Kidney epithelial cell (primary cell): Measurements from ENCODE around the gene CFAP92. TPM values are rescaled to one million over a fixed set of nuclear protein-coding genes. Genes with fewer than 3 reads are reported as not detected.

Experiments used
- DNase-seq: peaks from one replicate; pipeline ENCODE4 v3.0.0-alpha.2; 2010; ENCODE audit warnings: low read depth
- H3K27me3 ChIP-seq: 2 replicates; pipeline ENCODE4 v1.6.0; 2011; ENCODE audit warnings: low read length; ENCODE audit not compliant: control insufficient read depth, insufficient read depth
- H3K36me3 ChIP-seq: 2 replicates; pipeline ENCODE4 v1.5.1; 2011; ENCODE audit warnings: low read length; ENCODE audit not compliant: control insufficient read depth, insufficient read depth
- H3K4me3 ChIP-seq: 2 replicates; pipeline ENCODE4 v1.5.1; 2011; ENCODE audit warnings: low read depth, mild to moderate bottlenecking, control low read depth, low read length
- CTCF ChIP-seq: IDR thresholded peaks from 2 replicates; pipeline ENCODE4 v1.5.1; 2011; ENCODE audit warnings: mild to moderate bottlenecking, moderate library complexity, low read length, control low read depth, inconsistent platforms; ENCODE audit not compliant: insufficient read depth, poor library complexity, severe bottlenecking
- total RNA-seq: library from RNA; depleted of rRNA; stranded (reverse); fragments of >200 nt; gene quantifications from 2 replicates; pipeline ENCODE4 v1.2.3, GENCODE V29; 2015

CFAP92 gene
- total RNA-seq, 1 donor from 2014 or later, result 0.50 TPM

DNA sequence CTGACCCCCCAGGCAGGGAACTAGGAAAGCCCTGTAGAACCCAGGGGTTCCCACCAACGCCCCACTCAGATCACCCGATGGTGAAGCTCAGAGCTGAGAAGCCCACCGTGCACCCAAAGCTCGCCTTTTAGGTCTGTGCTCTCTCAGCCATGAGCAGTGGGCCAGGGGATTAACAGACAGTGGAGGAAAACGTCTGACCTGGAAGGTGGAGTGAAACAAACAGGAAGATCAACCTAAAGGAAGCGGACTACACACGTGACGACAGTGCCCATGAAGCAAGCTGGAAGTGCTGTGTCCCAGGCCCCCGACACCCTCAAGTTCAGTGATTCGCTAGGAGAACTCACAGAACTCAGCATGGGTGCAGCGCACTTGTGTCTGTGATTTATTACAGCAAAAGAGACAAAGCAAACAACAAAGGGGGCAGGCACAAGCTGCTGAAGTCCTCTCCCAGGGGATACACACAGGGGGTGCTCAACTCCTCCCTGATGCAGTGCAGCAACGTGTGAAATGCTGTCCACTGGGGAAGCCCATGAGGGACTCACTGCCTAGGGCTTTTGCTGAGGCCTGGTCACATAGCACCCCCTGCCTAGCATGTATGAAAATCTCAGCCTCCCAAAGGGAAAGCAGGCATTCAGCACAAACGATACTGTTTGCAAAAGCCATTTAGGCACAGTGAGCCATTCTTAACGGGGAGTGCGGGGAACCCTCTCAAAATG is 43.5 kb downstream of the CFAP92 start:
- Histone ChIP-seq H3K36me3 (no peaks in the 10 kb centered on the region), H3K4me3 (no peak overlapping the region), H3K27me3 (peaks cover 4% of the 10 kb centered on the region)
- no peak for DNase-seq
- TF ChIP-seq CTCF, result peak; percentile 48

DNA sequence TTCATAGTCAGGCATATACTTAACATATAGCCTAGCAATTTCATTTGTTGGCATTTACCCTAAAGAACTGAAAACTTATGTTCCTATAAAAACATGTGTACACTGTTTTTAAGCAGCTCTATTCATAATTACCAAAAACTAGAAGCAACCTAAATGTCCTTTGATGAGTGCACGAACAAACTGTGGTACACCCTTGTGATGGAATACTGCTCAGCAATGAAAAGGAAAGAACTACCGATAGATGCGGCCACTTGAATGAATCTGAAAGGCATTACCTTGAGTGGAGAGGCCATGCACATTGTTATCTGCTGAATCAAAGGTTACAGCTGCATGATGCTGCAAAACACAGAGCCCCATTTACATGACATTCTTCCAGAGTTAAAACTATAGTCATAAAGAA is 44.7 kb downstream of the CFAP92 start:
- no peak for DNase-seq
- no peak for TF ChIP-seq CTCF
- no peak overlapping the region for H3K4me3 ChIP-seq

GRCh38 chr3:128946411-128946810 is 47.5 kb downstream of the CFAP92 start:
- no peak overlapping the region for H3K4me3 ChIP-seq
- H3K27me3 ChIP-seq, result peaks cover 4% of the 10 kb centered on the region
- no peak for DNase-seq
- H3K36me3 ChIP-seq, result no peaks in the 10 kb centered on the region
- no peak for TF ChIP-seq CTCF

More for the DNA sequence above, 44.7 kb downstream of the CFAP92 start:
- Histone ChIP-seq H3K36me3 (no peaks in the 10 kb centered on the region), H3K27me3 (peaks cover 4% of the 10 kb centered on the region)

DNA sequence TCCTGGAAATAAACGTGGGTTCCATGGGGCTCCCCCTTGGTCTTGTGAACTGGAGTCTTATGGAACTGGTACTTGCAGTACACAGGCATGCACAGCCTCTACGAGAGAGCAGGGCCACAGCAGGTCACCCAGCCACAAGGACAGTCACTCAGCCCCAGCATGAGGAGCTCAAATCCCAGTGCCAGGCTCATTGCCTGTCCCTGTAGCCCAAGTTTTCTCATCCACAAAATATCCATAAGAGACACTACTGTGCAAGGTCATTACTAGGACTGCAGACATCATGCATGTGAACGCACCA is 48.0 kb downstream of the CFAP92 start:
- Histone ChIP-seq H3K4me3 (no peak overlapping the region), H3K27me3 (peaks cover 4% of the 10 kb centered on the region), H3K36me3 (no peaks in the 10 kb centered on the region)
- no peak for DNase-seq
- no peak for TF ChIP-seq CTCF

DNA sequence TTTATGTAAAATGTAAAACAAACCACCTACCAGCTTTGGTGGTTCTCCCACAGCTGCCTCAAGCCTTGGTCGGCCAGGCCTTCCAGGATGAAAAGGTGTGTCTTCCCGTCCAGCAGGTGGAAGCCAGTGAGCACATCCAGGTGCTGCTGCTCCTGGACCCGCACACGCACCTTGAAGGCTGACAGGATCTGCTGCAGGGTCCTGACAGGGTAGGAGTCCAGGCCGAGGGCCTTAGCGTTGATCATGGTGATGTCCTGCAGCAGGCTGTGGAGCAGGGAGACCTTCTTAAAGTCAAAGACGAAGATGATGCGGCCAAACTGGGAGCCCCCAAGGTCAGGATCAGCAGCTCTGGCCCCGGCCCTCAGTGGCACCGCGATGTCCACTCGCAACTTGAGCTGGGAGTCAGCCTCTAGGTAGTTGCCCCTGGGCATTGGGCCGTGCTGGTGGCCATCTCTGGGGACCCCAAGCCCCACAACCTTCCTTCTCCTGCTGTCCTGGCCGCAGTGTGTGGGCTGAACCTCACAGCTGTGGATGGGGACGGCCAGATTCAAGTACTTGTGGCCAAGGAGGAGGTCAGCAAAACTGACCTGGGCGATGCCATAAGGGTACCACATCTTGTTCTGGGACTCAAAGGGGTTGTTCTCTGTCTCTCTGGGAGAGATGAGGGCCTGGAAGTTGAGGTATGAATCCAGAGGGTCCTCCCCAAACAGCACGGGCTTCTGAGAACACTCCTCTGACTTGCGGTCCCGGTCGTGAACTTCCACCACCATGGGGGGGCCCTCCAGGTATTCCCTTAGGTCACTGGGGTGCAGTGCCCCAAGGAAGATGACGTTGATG is 48.6 kb downstream of the CFAP92 start:
- Histone ChIP-seq H3K36me3 (no peaks in the 10 kb centered on the region), H3K27me3 (peaks cover 2% of the 10 kb centered on the region), H3K4me3 (no peak overlapping the region)
- no peak for TF ChIP-seq CTCF
- DNase-seq, result no peak
